Mononuclear cell (primary cell): ENCODE measurements around the gene MAST4. TPM values are rescaled to one million over a fixed set of nuclear protein-coding genes. Genes with fewer than 3 reads are reported as not detected.

Experiments
- H3K27me3 ChIP-seq: 2 replicates; pipeline ENCODE4 v1.6.0; 2011; ENCODE audit warnings: low read length, control low read depth; ENCODE audit not compliant: insufficient read depth
- H3K4me1 ChIP-seq: 2 replicates; pipeline ENCODE4 v1.5.1; 2011; ENCODE audit warnings: mild to moderate bottlenecking, low read length, control low read depth; ENCODE audit not compliant: insufficient read depth
- H3K4me3 ChIP-seq: 2 replicates; pipeline ENCODE4 v1.5.1; 2011; ENCODE audit warnings: mild to moderate bottlenecking, low read length, moderate library complexity
- H3K9me3 ChIP-seq: 2 replicates; pipeline ENCODE4 v1.5.1; 2011; ENCODE audit warnings: low read depth, mild to moderate bottlenecking, control low read depth, low read length
- total RNA-seq: library from RNA; depleted of rRNA; stranded (reverse); fragments of >200 nt; gene quantifications from one replicate; pipeline ENCODE4 v1.2.3, GENCODE V29; 2012

The MAST4 gene
- total RNA-seq, 1 donor = 8.4 TPM

DNA sequence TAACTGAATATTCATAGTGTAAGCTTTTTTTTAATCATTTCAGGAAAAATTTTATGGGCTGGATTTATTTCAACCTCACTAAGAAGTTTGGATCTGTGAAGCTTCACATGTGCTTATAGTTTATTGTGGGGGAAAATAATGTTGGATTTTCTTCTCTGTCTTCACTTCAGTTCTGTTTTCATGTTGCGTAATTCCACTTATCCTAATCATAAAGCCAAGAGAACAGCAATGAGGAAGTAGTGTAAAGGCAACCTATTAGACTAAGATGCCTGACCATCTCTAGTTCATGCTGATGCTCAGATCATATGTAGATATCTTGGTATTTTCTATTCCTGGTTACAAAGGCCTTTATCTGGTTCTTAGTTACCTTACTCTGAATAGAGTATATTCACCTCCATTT is 550.4 kb downstream of the MAST4 start:
- Histone ChIP-seq H3K27me3 (no peaks in the 10 kb centered on the region), H3K9me3 (no peaks in the 10 kb centered on the region), H3K4me1 (no peaks in the 10 kb centered on the region), H3K4me3 (no peak overlapping the region)

GRCh38 chr5:67146981-67147380 is 550.8 kb downstream of the MAST4 start:
- Histone ChIP-seq H3K27me3 (no peaks in the 10 kb centered on the region), H3K9me3 (no peaks in the 10 kb centered on the region), H3K4me3 (no peak overlapping the region), H3K4me1 (no peaks in the 10 kb centered on the region)

DNA sequence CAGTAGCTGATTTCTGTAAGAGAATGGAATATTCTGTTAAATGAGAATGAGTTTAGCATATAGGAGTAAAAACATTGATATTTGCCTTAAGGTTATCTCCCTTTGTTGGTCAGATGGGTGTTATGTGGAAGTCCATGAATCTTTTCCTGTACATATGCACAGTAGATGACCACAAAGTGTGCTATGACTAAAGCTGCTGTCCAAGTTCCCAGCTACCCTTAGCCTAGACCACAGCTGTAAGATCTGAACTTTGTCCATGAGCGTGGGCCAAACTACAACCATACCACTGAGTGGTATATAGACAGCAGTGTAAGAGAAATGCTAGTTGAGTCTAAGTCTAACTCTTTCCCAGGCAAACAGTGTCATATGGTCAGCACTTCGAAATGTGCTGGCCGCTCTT is 551.6 kb downstream of the MAST4 start:
- H3K4me3 ChIP-seq = no peak overlapping the region
- no peaks in the 10 kb centered on the region for H3K27me3 ChIP-seq
- no peaks in the 10 kb centered on the region for H3K9me3 ChIP-seq
- H3K4me1 ChIP-seq = no peaks in the 10 kb centered on the region

DNA sequence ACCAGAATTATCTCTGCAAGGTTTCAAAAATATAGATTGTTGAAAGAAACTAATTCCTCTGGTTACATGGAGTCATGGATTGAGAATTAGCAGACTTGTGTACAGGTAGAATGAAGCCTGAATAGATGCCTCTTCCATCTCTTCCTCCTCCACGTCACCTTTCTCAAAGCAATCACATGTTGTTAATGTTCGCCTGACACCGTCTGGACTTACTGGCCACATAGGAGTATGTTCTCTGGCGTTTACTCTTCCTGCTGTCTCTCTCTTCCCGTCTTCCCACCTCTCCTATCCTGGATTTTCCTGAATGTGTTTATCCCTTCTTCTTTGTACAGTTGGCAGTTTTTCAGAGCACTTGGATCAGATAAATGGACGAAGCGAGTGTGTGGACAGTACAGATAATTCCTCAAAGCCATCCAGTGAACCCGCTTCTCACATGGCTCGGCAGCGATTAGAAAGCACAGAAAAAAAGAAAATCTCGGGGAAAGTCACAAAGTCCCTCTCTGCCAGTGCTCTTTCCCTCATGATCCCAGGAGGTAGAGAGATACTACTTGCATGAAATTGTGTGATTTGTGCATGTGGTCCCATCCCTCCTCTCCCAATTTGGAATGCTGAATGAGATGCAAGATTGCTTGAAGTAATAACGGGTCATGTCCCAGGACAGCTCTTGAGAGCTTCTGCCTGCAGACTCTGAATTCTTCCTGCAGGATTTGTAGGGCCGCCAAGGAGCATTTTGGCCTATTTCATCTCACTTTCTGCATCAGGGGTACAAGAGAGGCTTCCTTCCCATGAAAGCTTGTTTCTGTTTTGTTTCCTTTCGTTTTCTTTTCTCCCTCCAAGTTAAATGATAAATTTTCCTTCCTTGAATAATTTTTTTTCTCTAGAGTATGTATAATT is 553.1 kb downstream of the MAST4 start:
- no peaks in the 10 kb centered on the region for H3K9me3 ChIP-seq
- H3K27me3 ChIP-seq = no peaks in the 10 kb centered on the region
- H3K4me3 ChIP-seq = no peak overlapping the region
- no peaks in the 10 kb centered on the region for H3K4me1 ChIP-seq

GRCh38 chr5:67149951-67150523 is 553.8 kb downstream of the MAST4 start:
- Histone ChIP-seq H3K4me3 (no peak overlapping the region), H3K9me3 (no peaks in the 10 kb centered on the region), H3K4me1 (no peaks in the 10 kb centered on the region)

GRCh38 chr5:67152400-67152799 is 556.2 kb downstream of the MAST4 start:
- Histone ChIP-seq H3K4me1 (no peaks in the 10 kb centered on the region), H3K27me3 (no peaks in the 10 kb centered on the region), H3K4me3 (no peak overlapping the region), H3K9me3 (no peaks in the 10 kb centered on the region)

More at GRCh38 chr5:67149951-67150523, 553.8 kb downstream of the MAST4 start:
- no peaks in the 10 kb centered on the region for H3K27me3 ChIP-seq

- H3K4me1 ChIP-seq = no peaks in the 10 kb centered on the region
- no peak overlapping the region for H3K4me3 ChIP-seq
- H3K27me3 ChIP-seq = no peaks in the 10 kb centered on the region
- H3K9me3 ChIP-seq = no peaks in the 10 kb centered on the region
Measured at GRCh38 chr5:67153292-67153691, 557.1 kb downstream of the MAST4 start.

DNA sequence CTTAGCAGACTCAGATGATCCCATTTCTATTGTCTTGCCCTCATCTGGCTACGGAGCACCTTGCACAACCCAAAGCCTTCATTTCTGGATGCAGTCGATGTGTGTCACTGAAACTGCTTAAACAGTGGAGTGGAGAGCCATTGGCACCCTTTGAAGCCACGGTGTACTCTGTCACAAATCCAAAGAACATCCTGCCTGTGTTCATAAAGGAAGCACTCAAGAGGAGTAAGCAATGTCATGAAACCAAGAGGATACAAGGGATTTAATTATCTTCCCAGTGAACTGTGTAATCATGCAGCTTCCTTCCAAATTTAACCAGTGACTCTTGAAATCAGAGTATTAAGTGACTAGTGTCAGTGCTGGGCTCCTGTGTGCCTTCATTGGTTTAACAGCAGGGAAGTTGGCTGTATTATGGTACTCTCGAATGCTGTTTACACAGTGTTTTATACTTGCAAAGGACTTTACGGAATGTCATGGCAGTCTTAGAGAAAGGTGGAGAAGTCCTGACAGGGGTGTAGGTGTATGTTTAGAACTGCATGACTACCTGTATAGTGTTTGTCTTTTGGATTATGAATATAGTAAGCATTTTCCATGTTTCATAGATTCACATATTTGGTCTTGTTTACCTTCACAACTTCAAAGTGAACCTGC is 558.5 kb downstream of the MAST4 start:
- Histone ChIP-seq H3K27me3 (no peaks in the 10 kb centered on the region), H3K4me1 (peaks cover 8% of the 10 kb centered on the region), H3K9me3 (no peaks in the 10 kb centered on the region), H3K4me3 (no peak overlapping the region)

DNA sequence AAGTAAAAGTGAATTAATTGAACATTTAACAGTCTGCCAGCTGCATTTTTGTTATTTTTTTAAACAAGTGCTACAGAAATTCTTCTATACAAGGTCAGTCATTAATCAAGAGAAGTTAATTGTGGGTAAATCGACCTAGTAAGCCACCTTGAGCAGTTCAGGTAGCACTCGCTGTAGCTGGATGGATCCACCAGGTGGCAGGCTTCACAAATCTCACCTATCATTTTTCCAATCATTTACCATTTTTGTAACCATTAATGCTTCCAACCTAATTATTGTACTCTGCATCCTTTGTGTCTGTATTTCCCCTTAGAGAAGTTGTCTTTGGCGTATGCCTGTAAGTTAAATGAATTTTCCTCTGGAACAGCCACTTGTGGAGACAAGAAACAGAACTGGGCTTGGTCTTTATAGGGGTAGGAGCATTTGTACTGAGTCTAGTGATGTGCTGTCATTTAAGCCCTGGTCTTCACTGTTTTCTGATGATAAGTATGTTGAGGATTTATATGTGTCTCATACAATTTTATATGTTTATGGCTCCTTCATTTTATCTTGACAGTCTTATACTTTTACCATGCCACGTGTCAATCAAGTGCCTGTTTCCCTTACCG is 560.9 kb downstream of the MAST4 start:
- no peak overlapping the region for H3K4me3 ChIP-seq
- H3K4me1 ChIP-seq = peaks cover 12% of the 10 kb centered on the region
- no peaks in the 10 kb centered on the region for H3K9me3 ChIP-seq
- no peaks in the 10 kb centered on the region for H3K27me3 ChIP-seq

DNA sequence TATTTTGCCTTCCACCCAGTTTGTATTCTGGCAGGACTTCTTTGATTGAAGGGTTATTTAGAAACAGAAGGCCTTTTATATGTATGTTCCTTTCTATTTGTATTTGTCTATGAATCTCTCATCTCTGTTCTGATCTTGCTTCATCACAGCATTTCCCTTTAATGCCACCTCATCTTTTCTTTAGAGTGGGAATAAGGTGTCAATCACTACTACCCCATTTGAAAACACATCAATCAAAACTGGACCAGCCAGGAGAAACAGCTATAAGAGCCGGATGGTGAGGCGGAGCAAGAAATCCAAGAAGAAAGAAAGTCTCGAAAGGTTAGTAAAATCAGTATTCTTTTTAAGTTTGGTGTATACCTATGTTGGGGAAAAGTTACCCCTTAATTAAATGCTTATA is 564.1 kb downstream of the MAST4 start:
- Histone ChIP-seq H3K4me3 (no peak overlapping the region), H3K9me3 (no peaks in the 10 kb centered on the region), H3K27me3 (no peaks in the 10 kb centered on the region), H3K4me1 (peaks cover 19% of the 10 kb centered on the region)

DNA sequence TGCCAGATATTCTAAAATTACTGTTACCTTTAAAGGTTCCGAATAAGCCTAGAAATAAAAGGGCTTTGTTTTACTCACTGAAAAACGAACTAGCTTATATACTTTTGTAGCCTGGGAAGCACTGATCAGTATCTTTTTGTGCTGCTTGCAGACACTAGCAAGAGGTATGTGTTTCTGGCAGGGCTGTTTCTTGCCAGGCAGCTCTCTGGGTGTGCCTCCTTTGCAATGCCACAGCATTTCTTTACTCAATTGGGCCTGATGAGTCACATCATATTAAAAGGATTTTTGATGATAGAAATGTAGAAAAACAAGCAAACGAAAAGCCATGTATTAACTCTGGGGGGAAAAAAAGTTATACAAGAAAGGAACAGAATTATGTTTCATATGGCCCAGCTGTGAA is 564.8 kb downstream of the MAST4 start:
- Histone ChIP-seq H3K4me1 (peaks cover 26% of the 10 kb centered on the region), H3K4me3 (no peak overlapping the region), H3K9me3 (no peaks in the 10 kb centered on the region), H3K27me3 (no peaks in the 10 kb centered on the region)

GRCh38 chr5:67161767-67162166 is 565.6 kb downstream of the MAST4 start:
- no peaks in the 10 kb centered on the region for H3K27me3 ChIP-seq
- H3K4me1 ChIP-seq = peaks cover 34% of the 10 kb centered on the region
- no peaks in the 10 kb centered on the region for H3K9me3 ChIP-seq
- H3K4me3 ChIP-seq = no peak overlapping the region

- Histone ChIP-seq H3K4me1 (peaks cover 43% of the 10 kb centered on the region), H3K9me3 (no peaks in the 10 kb centered on the region), H3K27me3 (no peaks in the 10 kb centered on the region), H3K4me3 (no peak overlapping the region)
Measured at GRCh38 chr5:67163231-67163756, 567.1 kb downstream of the MAST4 start.

DNA sequence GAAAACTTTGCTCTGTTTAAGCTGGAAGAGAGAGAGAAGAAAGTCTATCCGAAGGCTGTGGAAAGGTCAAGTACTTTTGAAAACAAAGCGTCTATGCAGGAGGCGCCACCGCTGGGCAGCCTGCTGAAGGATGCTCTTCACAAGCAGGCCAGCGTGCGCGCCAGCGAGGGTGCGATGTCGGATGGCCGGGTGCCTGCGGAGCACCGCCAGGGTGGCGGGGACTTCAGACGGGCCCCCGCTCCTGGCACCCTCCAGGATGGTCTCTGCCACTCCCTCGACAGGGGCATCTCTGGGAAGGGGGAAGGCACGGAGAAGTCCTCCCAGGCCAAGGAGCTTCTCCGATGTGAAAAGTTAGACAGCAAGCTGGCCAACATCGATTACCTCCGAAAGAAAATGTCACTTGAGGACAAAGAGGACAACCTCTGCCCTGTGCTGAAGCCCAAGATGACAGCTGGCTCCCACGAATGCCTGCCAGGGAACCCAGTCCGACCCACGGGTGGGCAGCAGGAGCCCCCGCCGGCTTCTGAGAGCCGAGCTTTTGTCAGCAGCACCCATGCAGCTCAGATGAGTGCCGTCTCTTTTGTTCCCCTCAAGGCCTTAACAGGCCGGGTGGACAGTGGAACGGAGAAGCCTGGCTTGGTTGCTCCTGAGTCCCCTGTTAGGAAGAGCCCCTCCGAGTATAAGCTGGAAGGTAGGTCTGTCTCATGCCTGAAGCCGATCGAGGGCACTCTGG is 567.8 kb downstream of the MAST4 start:
- peak overlapping the region; percentile 34 for H3K4me3 ChIP-seq
- H3K9me3 ChIP-seq = no peaks in the 10 kb centered on the region
- no peaks in the 10 kb centered on the region for H3K27me3 ChIP-seq
- H3K4me1 ChIP-seq = peaks cover 40% of the 10 kb centered on the region
